HepG2 (cell line): Measurements from ENCODE around the gene SYNJ2. TPM values are rescaled to one million over a fixed set of nuclear protein-coding genes. Genes with fewer than 3 reads are reported as not detected.

ENCODE experiments used
- ADNP ChIP-seq: sonication (generic); formaldehyde crosslinking; IDR thresholded peaks from 2 replicates; pipeline ENCODE4 v1.4.0; 2020; ENCODE audit warnings: missing genetic modification reagents
- ETV6 ChIP-seq: sonication (generic); formaldehyde crosslinking; conservative IDR thresholded peaks from 2 replicates; pipeline ENCODE4 v1.4.0; 2020; ENCODE audit warnings: missing genetic modification reagents
- GABPA ChIP-seq, 2 experiments: IDR thresholded peaks; 2 replicates each; pipeline ENCODE4 v1.6.1; 2011 to 2016; ENCODE audit warnings: low read depth in 2 of 2, low read length in 1 of 2, missing biosample characterization in 1 of 2, missing genetic modification characterization in 1 of 2
- HNRNPLL ChIP-seq: fragments of 200-400 bp; formaldehyde crosslinking; IDR thresholded peaks from 2 replicates; pipeline ENCODE4 v1.6.1; 2017; ENCODE audit warnings: mild to moderate bottlenecking, low read depth, low read length; ENCODE audit not compliant: poor library complexity, severe bottlenecking
- KDM1A ChIP-seq: IDR thresholded peaks from 2 replicates; pipeline ENCODE4 v1.6.1; 2016; ENCODE audit warnings: missing compliant biosample characterization
- KDM3A ChIP-seq: IDR thresholded peaks from 2 replicates; pipeline ENCODE4 v1.6.1; 2018; ENCODE audit warnings: low read depth, missing compliant biosample characterization
- MED13 ChIP-seq: sonication (generic); formaldehyde crosslinking; IDR thresholded peaks from 2 replicates; pipeline ENCODE4 v1.5.0; 2020; ENCODE audit warnings: missing genetic modification reagents
- MYNN ChIP-seq: sonication (generic); formaldehyde crosslinking; IDR thresholded peaks from 2 replicates; pipeline ENCODE4 v1.4.0; 2020; ENCODE audit warnings: mild to moderate bottlenecking, low read depth, missing genetic modification reagents
- NCOA1 ChIP-seq: sonication (generic); formaldehyde crosslinking; IDR thresholded peaks from 2 replicates; pipeline ENCODE4 v1.9.0; 2021; ENCODE audit warnings: missing genetic modification reagents
- NR2F1 ChIP-seq, 2 experiments: fragments of 450-650 bp in 1 of 2; formaldehyde crosslinking in 1 of 2; IDR thresholded peaks; 2 replicates each; pipeline versions ENCODE4 v1.5.0 to v1.6.1; 2016 to 2020; ENCODE audit warnings: mild to moderate bottlenecking in 1 of 2, missing compliant biosample characterization in 1 of 2, missing genetic modification reagents in 1 of 2, moderate library complexity in 1 of 2
- RCOR2 ChIP-seq: IDR thresholded peaks from 2 replicates; pipeline ENCODE4 v1.6.1; 2016; ENCODE audit warnings: missing biosample characterization, missing genetic modification reagents
- SNAI1 ChIP-seq: sonication (generic); formaldehyde crosslinking; IDR thresholded peaks from 2 replicates; pipeline ENCODE4 v1.5.0; 2020; ENCODE audit warnings: mild to moderate bottlenecking, missing genetic modification reagents, borderline replicate concordance
- SOX13 ChIP-seq, 3 experiments: fragments of 450-650 bp in 1 of 3; sonication (generic) in 1 of 3; formaldehyde crosslinking in 1 of 3; IDR thresholded peaks in 2 of 3; conservative IDR thresholded peaks in 1 of 3; 2 replicates each; pipeline versions ENCODE4 v1.5.0 to v1.6.1; 2016 to 2020; ENCODE audit warnings: antibody characterized with exemption in 1 of 3, mild to moderate bottlenecking in 1 of 3, missing compliant biosample characterization in 1 of 3, missing genetic modification reagents in 1 of 3, moderate library complexity in 1 of 3
- ZFP36L2 ChIP-seq: sonication (generic); formaldehyde crosslinking; IDR thresholded peaks from 2 replicates; pipeline ENCODE4 v1.4.0; 2020; ENCODE audit warnings: missing genetic modification reagents
- ZNF180 ChIP-seq: sonication (generic); formaldehyde crosslinking; IDR thresholded peaks from 2 replicates; pipeline ENCODE4 v1.4.0; 2020; ENCODE audit warnings: low read depth, missing genetic modification reagents, borderline replicate concordance
- ZNF337 ChIP-seq: sonication (generic); formaldehyde crosslinking; IDR thresholded peaks from 2 replicates; pipeline ENCODE4 v1.5.1; 2020; ENCODE audit warnings: missing genetic modification reagents, low read depth, mild to moderate bottlenecking, borderline replicate concordance
- ZNF577 ChIP-seq: sonication (generic); formaldehyde crosslinking; IDR thresholded peaks from 2 replicates; pipeline ENCODE4 v1.4.0; 2020; ENCODE audit warnings: mild to moderate bottlenecking, low read depth, missing genetic modification reagents, borderline replicate concordance
- ZNF607 ChIP-seq: sonication (generic); formaldehyde crosslinking; IDR thresholded peaks from 2 replicates; pipeline ENCODE4 v1.5.1; 2020; ENCODE audit warnings: missing genetic modification reagents, mild to moderate bottlenecking, borderline replicate concordance
- ZNF761 ChIP-seq: sonication (generic); formaldehyde crosslinking; conservative IDR thresholded peaks from 2 replicates; pipeline ENCODE4 v1.4.0; 2020; ENCODE audit warnings: mild to moderate bottlenecking, missing genetic modification reagents
- ZNF788 ChIP-seq: sonication (generic); formaldehyde crosslinking; IDR thresholded peaks from 2 replicates; pipeline ENCODE4 v1.5.0; 2020; ENCODE audit warnings: mild to moderate bottlenecking, missing genetic modification reagents, borderline replicate concordance
- ZSCAN29 ChIP-seq: sonication (generic); formaldehyde crosslinking; conservative IDR thresholded peaks from 2 replicates; pipeline ENCODE4 v1.4.0; 2020; ENCODE audit warnings: mild to moderate bottlenecking, missing genetic modification reagents
- polyA plus RNA-seq, 8 experiments: library from polyadenylated mRNA; depleted of rRNA in 3 of 8; stranded (reverse) in 7 of 8; unstranded in 1 of 8; fragments of >200 nt; fragmentation: Illumina TruSeq in 4 of 8; extraction: Trizol in 4 of 8; gene quantifications; 2 replicates each; pipeline versions ENCODE4 v1.2.1 to v1.2.3, GENCODE V29; 2011 to 2016; ENCODE audit warnings: low read depth in 4 of 8, missing spikeins in 1 of 8, mixed read lengths in 1 of 8; ENCODE audit not compliant: insufficient read depth in 1 of 8
- total RNA-seq, 5 experiments: library from RNA; depleted of rRNA; stranded (reverse); fragments of >200 nt; fragmentation: Illumina TruSeq; extraction: Trizol; gene quantifications; 2 replicates each; pipeline ENCODE4 v1.2.3, GENCODE V29; 2016; ENCODE audit warnings: low read depth in 1 of 5
- TF ChIP-seq, protein P1 (sequence below): sonication (generic); formaldehyde crosslinking; IDR thresholded peaks from 2 replicates; pipeline ENCODE4 v1.5.1; 2020; ENCODE audit warnings: mild to moderate bottlenecking, missing genetic modification reagents, moderate library complexity
- TF ChIP-seq, protein P2 (sequence below): fragments of 450-650 bp; IDR thresholded peaks from 2 replicates; pipeline ENCODE4 v1.6.1; 2017

The SYNJ2 gene
- total and polyA plus RNA-seq, 2 of the 13 experiments (the other 11 are each of a cell fraction or from before 2014, with no cell fraction given) = 39.1 to 57.6 TPM

DNA sequence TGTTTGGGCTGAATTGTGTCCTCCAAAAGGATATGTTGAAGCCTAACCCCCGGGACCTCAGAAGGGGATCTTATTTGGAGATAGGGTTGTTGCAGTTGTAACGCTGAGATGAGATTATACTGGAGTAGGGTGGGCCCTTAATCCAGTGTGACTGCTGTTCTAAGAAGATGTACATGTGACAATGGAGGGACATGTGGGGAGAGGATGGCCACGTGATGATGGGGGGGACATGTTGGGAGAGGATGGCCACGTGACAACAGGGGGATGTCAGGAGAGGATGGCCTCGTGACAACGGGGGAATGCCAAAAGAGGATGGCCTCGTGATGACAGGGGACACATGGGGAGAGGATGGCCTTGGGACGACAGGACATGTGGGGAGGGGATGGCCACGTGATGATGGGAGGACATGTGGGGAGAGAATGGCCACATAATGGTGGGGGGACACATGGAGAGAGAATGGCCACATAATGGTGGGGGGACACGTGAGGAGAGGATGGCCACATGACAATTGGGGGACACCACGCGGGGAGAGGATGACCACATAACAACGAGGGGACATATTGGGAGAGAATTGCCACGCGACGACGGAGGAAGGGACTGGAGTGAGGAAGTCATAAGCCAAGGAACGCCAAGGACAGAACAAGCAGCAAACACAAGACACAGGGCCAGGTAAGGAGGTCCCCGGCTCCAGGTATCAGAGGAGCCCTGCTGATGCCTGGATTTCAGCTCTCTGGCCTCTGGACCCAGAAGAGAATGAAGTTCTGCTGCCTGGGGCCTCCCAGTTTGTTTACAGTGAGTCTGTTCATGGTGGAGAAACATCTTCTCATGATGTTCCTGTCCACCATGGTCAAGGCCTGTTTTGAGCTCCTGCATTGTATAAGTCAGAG, 29.2 kb downstream of the SYNJ2 start (continued):
- TF ChIP-seq ETV6 (0 out of 2 replicates have a peak, but pooled peaks have one; percentile 60), MYNN (CRISPR knock-in tag) (no peak), ZNF761 (CRISPR knock-in tag) (no peak; the same call in 1 of the 2 replicates), ZNF607 (CRISPR knock-in tag) (peak; percentile 36; the same call in 1 of the 2 replicates), ZNF180 (CRISPR knock-in tag) (no peak), KDM1A (no peak; the same call in none of the 2 replicates), ZFP36L2 (CRISPR knock-in tag) (no peak), ZNF337 (CRISPR knock-in tag) (no peak), NCOA1 (CRISPR knock-in tag) (no peak), MED13 (no peak; the same call in 1 of the 2 replicates), GABPA (IDR thresholded peaks at IDR 0.05; ENCODE audit: low read depth, low read length) (no peak), GABPA (CRISPR knock-in tag; IDR thresholded peaks at IDR 0.05; ENCODE audit: low read depth) (no peak), SOX13 (IDR thresholded peaks at IDR 0.05) (no peak; the same call in 1 of the 2 replicates), SOX13 (CRISPR knock-in tag; conservative IDR thresholded peaks at IDR 0.05 in 1 of 2, IDR thresholded peaks at IDR 0.05 in 1 of 2) (no peak), KDM3A (CRISPR knock-in tag) (0 out of 2 replicates have a peak, but pooled peaks have one; percentile 19), NR2F1 (CRISPR knock-in tag; IDR thresholded peaks at IDR 0.05) (no peak), HNRNPLL (no peak), RCOR2 (CRISPR knock-in tag) (no peak), ZNF577 (CRISPR knock-in tag) (0 out of 2 replicates have a peak, but pooled peaks have one; percentile 72), ZNF788 (CRISPR knock-in tag) (peak; percentile 53; the same call in 1 of the 2 replicates), ADNP (CRISPR knock-in tag) (no peak), SNAI1 (no peak; the same call in 1 of the 2 replicates), ZSCAN29 (CRISPR knock-in tag) (no peak)
- TF ChIP-seq, protein P1, sequence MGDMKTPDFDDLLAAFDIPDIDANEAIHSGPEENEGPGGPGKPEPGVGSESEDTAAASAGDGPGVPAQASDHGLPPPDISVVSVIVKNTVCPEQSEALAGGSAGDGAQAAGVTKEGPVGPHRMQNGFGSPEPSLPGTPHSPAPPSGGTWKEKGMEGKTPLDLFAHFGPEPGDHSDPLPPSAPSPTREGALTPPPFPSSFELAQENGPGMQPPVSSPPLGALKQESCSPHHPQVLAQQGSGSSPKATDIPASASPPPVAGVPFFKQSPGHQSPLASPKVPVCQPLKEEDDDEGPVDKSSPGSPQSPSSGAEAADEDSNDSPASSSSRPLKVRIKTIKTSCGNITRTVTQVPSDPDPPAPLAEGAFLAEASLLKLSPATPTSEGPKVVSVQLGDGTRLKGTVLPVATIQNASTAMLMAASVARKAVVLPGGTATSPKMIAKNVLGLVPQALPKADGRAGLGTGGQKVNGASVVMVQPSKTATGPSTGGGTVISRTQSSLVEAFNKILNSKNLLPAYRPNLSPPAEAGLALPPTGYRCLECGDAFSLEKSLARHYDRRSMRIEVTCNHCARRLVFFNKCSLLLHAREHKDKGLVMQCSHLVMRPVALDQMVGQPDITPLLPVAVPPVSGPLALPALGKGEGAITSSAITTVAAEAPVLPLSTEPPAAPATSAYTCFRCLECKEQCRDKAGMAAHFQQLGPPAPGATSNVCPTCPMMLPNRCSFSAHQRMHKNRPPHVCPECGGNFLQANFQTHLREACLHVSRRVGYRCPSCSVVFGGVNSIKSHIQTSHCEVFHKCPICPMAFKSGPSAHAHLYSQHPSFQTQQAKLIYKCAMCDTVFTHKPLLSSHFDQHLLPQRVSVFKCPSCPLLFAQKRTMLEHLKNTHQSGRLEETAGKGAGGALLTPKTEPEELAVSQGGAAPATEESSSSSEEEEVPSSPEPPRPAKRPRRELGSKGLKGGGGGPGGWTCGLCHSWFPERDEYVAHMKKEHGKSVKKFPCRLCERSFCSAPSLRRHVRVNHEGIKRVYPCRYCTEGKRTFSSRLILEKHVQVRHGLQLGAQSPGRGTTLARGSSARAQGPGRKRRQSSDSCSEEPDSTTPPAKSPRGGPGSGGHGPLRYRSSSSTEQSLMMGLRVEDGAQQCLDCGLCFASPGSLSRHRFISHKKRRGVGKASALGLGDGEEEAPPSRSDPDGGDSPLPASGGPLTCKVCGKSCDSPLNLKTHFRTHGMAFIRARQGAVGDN (CRISPR knock-in tag) = peak; percentile 100
- TF ChIP-seq, protein P2, sequence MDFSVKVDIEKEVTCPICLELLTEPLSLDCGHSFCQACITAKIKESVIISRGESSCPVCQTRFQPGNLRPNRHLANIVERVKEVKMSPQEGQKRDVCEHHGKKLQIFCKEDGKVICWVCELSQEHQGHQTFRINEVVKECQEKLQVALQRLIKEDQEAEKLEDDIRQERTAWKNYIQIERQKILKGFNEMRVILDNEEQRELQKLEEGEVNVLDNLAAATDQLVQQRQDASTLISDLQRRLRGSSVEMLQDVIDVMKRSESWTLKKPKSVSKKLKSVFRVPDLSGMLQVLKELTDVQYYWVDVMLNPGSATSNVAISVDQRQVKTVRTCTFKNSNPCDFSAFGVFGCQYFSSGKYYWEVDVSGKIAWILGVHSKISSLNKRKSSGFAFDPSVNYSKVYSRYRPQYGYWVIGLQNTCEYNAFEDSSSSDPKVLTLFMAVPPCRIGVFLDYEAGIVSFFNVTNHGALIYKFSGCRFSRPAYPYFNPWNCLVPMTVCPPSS = no peak
